KOPT-K1 (cell line): Measurements from ENCODE around the gene PAPOLB.

ENCODE experiments used
- H3K27ac ChIP-seq: fragments of 200-600 bp; sonication (generic); 2 replicates; pipeline ENCODE4 v1.5.1; 2016; ENCODE audit warnings: antibody characterized with exemption, mild to moderate bottlenecking, low read depth, low read length; ENCODE audit not compliant: poor library complexity, severe bottlenecking
- H3K36me3 ChIP-seq: fragments of 200-600 bp; sonication (generic); 2 replicates; pipeline ENCODE4 v1.5.1; 2017; ENCODE audit warnings: antibody characterized with exemption, mild to moderate bottlenecking, low read length, moderate library complexity; ENCODE audit not compliant: insufficient read depth
- H3K9me3 ChIP-seq: fragments of 200-600 bp; sonication (generic); 2 replicates; pipeline ENCODE4 v1.5.1; 2017; ENCODE audit warnings: antibody characterized with exemption, low read length, mild to moderate bottlenecking; ENCODE audit not compliant: insufficient read depth, poor library complexity, severe bottlenecking

PAPOLB gene

DNA sequence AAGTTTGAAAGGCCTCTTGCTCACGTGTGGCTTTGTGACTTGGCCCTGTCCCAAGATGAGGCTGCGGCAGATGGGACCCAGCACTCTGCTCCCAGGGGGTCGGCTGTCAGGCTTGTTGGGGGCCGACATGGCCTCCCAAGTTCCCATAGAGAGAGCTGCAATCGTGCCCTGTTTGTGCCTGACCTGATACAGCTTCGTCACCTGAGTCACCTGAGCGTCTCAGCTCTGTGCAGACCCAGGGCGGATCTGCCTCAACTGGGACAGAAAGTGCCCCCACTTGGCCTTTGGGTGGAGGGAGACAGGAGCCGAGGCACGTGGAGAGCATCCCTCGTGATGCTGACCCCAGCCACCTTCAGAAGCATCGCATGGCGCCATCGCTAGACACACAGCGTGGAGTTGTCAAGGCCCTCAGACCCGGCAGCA is 21.7 kb downstream of the PAPOLB start:
- no peaks in the 10 kb centered on the region for H3K36me3 ChIP-seq
- H3K9me3 ChIP-seq, result no peaks in the 10 kb centered on the region
- no peak overlapping the region for H3K27ac ChIP-seq

DNA sequence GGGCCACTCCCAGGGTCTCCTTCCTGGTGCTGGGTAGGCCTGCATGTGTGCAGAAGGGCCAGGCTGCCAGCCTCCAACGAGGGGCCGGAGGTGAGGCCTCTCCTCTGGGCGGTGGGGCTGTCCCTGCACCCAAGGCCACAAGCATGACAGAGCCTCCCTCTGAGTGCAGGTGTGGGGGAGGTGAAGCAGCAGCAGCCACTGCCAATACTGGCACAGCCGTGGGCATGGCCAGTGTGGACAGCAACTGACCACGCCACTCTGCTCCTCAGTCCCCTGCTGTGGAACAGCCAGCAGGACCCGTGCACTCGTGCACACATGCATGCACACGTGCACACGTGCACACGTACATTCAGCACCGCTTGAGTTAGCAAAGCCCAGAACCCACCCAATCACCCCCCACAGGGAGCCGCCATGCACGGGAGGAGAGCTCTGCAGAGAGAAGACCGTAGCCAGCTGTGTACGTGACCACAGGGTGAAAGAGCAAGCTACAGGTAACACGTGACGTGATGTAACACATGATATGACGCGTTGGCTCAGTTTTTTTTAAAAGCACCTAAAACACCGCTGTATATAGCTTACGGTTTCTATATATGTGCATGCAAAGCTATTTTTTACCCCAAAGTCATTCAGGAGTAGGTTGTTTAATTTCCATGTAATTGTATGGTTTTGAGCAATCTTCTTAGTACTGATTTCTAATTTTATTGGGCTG is 23.1 kb downstream of the PAPOLB start:
- Histone ChIP-seq H3K36me3 (no peaks in the 10 kb centered on the region), H3K9me3 (no peaks in the 10 kb centered on the region), H3K27ac (no peak overlapping the region)

DNA sequence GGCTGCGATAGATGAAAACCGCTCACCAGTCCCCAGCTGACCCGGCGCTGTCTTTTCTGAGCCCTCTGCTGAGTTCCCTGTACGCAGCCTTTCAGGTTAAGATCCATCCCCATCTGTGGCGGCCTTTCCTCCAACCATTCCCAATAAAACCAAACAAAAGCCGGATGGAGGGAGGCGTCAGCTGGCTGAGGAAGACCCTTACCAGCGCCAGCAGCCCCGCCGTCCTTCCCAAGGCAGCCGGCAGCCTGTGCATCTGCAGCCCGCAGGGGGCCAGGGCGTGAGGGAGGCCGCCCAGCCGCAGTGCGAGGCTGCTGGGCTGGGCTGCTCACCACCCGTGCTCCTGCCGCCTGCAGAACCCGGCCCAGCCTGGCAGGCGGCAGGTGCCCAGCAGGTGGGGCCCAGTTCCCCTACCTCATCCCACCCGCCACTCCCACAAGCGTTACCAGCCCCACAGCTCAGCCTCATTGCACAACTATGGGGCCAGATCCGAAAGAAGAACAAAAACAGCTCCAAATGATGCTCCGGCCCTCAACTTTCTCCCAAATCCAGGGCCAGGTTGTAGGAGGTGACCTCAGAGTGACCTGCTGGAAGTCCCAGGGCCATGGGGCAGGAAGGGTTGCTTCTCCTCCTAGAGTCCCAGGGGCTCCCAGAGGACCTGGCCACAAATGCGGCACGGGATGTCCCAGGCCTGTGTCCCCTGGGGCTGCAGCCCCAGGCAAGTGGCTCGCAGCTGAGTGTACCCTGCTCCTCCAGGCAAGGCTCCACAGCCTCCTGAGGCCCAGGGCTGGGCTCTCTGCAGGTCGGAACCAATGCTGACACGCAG is 23.8 kb downstream of the PAPOLB start:
- H3K27ac ChIP-seq, result no peak overlapping the region
- no peaks in the 10 kb centered on the region for H3K36me3 ChIP-seq

DNA sequence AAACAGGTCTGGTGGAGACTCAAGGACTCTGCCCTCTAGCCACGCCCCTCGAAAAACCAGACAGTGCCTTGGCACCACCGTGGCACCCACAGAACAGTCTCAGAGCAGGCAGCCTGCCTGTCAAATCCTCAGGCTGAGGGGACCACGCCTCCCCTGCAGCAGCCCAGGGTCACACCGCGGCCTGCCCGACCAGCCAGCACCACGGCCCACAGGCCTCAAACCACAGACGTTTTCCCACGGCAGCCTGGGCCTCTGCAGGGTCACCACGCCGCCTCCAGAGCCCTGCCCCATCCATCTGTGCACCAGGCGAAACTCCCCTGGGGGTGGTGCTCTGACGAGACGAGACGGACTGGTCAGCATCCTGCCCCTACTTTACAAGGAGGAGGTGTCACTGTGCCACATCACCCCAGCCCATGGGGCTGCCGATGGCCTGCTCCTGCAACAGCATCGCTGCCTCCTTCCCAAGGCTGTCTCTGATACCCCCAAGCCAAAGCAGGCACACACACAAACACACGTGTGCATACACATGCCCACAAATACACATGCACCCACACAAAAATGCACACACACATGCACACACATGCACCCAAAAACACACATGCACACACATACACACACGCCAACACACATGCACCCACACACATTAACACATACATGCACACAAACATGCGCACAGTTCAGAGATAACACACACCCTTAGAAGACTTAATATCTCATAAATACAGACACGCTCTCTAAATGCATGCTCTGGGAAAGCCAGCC is 24.6 kb downstream of the PAPOLB start:
- H3K36me3 ChIP-seq, result no peaks in the 10 kb centered on the region
- no peaks in the 10 kb centered on the region for H3K9me3 ChIP-seq
- H3K27ac ChIP-seq, result no peak overlapping the region

More for the DNA sequence above, 23.8 kb downstream of the PAPOLB start:
- no peaks in the 10 kb centered on the region for H3K9me3 ChIP-seq

DNA sequence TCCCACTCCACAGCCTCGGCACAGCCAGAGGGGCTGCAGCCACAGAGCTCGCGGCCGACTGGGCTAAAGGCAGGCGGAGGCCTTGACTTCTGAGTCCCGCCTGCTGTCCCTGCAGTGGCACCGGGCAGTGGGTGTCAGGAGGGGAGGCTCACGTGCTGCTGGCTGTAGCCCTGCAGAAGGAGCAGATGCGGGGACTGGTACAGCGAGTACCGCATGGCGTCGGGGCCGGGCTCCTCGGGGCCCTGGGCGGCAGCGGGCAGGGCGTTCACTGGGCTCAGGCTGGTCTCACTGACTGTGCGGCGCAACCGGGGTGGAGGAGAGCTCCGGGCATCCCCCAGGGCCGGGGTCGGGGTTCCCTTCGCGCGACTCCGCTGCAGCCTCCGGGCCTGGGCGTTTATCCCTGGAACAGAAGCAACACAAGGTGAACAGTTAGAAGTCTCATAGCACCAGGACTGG is 25.6 kb downstream of the PAPOLB start:
- no peak overlapping the region for H3K27ac ChIP-seq
- no peaks in the 10 kb centered on the region for H3K36me3 ChIP-seq
- H3K9me3 ChIP-seq, result no peaks in the 10 kb centered on the region

DNA sequence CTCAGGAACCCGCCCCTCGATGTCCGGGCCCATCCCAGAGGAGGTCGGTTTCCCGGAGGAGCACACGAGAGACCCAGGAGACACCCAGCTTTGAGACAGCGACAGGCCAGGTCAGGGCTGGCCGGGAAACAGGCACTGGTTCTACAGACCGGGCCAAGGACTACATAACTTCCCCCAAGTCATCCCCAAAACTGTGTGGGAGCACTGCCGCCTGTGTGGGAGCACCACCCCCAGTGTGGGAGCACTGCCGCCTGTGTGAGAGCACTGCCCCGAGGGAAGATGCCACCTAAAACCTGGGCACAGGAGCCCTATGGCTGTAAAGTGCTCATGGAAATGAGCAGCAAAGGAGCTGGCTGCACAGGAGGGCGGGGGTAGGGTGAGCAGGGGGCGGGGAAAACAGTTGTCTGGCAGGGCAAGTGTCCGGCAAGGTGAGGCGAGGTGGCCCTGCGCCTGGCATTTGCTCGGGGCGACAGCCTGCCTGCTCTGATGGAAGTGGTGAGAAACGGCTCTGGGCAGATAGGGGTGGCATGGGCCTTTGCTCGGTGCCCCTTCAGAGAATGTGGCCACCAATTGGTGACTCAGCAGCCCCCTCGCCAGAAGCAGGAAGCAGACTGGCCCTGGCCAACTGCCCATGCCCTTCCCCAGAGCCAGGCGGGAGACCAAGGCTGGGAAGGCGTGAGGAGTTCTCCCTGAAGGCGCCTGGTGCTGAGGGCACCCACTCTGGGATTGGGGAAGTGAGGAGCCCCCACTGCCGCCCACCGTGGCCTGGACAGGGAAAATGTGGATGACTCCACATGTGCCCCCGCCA is 26.2 kb downstream of the PAPOLB start:
- Histone ChIP-seq H3K9me3 (no peaks in the 10 kb centered on the region), H3K27ac (no peak overlapping the region), H3K36me3 (no peaks in the 10 kb centered on the region)

DNA sequence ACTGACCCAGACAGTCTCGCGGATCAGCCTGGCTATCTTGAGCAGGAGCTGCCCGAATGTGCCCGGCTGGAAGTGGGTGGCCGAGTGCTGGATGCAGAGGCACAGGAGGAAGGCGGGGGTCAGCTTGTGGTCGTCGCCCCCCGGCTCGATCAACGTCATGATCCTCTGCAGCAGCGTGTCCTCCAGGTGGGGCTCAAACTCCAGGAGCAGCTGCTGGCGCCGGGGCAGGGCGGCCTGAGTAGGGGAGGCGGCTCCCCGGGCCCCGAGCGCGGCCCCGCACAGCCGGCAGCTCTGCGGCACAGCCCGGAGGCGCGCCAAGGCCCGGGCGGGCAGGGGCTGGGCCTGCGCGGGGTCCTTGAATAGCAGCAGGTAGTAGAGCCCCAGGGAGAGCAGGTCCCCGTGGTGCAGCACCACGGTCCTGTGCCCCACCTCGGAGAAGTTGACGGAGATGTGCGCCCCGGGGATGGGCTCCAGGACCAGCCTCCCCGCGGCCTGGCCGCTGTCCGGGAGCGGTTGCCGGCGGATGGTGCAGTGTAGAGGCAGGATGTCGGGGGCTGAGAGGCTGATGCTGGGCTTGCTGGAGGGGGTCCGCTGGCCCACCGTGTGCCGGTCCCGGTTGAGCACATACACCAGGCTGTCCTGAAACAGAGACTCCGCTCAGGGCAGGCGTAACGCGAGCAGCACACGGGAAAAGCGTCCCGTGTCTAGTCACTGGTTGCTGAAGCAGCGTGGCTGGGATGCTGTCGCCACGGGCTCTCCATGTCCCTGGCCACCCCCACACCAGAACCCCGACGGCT is 27.0 kb downstream of the PAPOLB start:
- no peaks in the 10 kb centered on the region for H3K36me3 ChIP-seq
- no peaks in the 10 kb centered on the region for H3K9me3 ChIP-seq
- no peak overlapping the region for H3K27ac ChIP-seq

DNA sequence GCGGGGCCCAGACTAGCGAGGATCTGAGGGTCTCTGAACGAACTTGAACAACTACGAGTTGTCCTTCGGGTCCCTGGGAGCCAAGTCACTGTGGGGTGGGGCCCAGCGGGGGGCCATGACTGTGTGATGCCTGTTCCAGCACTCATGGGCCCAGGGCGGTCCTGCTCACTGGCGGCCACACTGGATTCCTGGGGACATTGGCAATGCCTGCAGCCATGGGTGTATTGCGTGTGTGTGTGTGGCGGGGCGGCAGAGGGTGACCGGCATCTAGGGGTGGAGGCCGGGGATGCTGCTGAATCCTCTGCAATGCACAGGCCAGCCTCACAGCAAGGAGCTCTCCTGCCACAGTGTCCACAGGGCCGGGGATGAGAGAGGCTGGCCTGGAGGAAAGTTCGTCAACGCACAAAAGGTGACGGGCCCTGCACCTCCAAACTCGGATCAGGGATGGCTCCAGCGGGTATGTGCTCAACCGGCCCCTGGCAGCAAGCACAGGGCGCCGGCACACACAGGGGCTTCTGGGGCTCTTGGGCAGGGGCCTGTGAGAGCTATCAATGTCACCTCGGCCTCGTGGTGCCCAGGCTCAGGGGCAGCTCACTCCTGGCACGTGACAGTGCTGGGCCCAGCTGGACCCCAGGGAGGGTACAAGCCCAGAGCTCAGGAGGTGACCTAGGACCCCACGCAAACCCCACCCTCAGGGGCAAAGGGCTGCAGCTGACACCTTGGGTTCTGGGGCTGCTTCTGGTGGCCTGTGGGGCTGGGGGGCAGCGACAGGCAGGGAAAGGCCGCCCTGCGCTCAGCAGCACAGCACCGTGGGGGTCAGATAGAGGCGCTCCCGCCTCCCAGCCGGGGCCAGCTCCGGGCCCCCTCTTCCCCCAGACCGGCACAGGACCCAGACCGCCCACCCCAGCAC is 27.9 kb downstream of the PAPOLB start:
- no peaks in the 10 kb centered on the region for H3K9me3 ChIP-seq
- no peaks in the 10 kb centered on the region for H3K36me3 ChIP-seq
- H3K27ac ChIP-seq, result no peak overlapping the region

DNA sequence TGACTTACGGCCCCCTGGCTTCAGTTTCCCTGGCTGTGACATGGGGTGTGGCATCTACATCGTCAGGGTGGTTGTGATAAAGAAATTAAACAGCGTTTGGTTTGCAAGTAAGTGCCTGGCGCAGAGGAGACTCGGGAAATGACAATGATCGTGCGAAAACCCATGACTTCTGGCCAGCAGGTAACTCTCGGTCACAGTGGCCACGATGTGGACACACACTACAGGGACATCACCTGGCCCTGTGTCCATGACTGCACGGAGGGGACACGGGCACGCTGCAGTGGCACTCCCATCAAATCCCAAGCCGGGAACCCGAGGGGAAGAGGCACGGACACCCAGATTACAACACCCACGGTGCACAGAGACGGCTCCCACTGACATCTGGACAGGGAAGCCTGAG is 28.7 kb downstream of the PAPOLB start:
- no peak overlapping the region for H3K27ac ChIP-seq

DNA sequence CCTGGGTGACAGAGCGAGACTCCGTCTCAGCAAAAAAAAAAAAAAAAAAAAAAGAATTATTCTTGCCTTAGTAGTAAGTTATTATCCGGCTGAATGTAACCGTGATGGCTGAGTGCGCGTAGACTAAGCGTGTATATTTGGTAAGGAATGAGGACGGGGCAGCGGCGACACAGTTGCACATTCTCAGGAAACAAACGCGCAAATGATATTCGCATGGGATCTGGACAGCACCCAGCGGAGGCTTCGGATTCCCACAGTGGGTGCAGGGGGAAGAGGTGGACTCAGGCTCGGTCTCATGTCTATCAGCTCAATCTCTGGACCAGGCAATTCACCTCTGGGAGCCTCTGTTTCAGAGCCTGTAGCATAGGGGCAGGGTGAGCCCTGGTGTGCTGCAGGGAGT is 29.1 kb downstream of the PAPOLB start:
- H3K9me3 ChIP-seq, result no peaks in the 10 kb centered on the region
- no peak overlapping the region for H3K27ac ChIP-seq
- no peaks in the 10 kb centered on the region for H3K36me3 ChIP-seq

More for the DNA sequence above, 28.7 kb downstream of the PAPOLB start:
- no peaks in the 10 kb centered on the region for H3K9me3 ChIP-seq
- H3K36me3 ChIP-seq, result no peaks in the 10 kb centered on the region

DNA sequence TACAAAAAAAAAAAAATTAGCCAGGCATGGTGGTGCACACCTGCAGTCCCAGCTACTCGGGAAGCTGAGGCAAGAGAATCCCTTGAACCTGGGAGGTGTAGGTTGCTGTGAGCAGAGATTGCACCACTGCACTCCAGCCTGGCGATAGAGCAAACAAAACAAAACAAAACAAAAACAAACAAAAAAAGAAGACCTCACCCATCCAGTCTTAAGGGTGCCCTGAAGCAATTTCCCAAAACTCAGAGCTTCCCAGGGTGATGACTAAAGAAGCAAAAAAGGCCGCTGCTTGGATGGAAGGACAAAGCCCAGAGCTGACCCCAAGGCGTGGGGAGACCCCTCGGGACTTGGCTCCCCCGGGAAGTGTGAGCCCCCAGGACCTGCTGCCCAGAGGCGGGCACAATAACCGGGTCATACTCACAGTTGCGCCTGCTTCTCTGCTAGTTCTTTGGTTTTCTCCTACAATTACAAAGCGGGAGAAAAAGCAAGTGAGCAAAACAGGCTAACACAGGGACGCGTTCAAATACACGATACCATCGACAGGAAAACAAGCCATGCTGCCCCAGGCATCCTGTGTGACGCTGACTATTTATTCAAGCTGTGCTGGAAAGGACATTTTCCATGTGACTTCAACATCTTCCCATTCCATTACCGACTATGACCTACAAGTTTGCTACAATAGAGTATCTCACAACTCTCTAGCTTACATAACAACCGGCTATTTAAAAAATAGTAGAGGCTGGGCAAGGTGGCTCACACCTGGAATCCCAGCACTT is 29.9 kb downstream of the PAPOLB start:
- Histone ChIP-seq H3K36me3 (no peaks in the 10 kb centered on the region), H3K9me3 (no peaks in the 10 kb centered on the region), H3K27ac (no peak overlapping the region)

DNA sequence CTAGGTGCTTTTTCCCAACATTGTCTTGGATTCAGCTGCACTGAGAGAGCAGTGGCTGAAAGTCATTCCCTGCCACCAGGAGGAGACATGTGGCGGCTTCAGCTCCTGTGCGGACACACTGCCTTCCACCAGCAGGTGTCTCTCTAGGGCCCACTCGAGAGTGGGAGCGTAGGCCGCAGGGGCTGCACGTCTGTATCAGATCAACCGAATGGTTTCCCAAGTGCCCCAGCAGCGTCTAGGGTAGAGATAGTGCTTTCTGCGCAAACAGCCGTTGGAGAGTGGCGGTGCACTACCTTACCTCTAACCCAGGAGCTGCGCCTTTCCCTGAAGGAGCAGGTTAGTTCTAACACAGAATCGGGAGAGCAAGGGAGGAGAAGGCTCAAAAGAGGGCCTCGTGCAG is 31.7 kb downstream of the PAPOLB start:
- no peak overlapping the region for H3K27ac ChIP-seq

More for the DNA sequence above, 31.7 kb downstream of the PAPOLB start:
- Histone ChIP-seq H3K36me3 (no peaks in the 10 kb centered on the region), H3K9me3 (no peaks in the 10 kb centered on the region)
